HepG2 (cell line): ENCODE data around the gene SLBP. TPM values are rescaled to one million over a fixed set of nuclear protein-coding genes. Genes with fewer than 3 reads are reported as not detected.
A peak's percentile ranks its signal among the peaks of the same experiment; 100 is the strongest.

Experiments
- EZH2 ChIP-seq: conservative IDR thresholded peaks from 2 replicates; pipeline ENCODE4 v1.6.1; 2012; ENCODE audit warnings: mild to moderate bottlenecking, low read depth, low read length, moderate library complexity
- FOXJ3 ChIP-seq: sonication (generic); formaldehyde crosslinking; IDR thresholded peaks from 2 replicates; pipeline ENCODE4 v1.4.0; 2020; ENCODE audit warnings: missing genetic modification reagents, mild to moderate bottlenecking, borderline replicate concordance
- IRX3 ChIP-seq: sonication (generic); formaldehyde crosslinking; IDR thresholded peaks from 2 replicates; pipeline ENCODE4 v1.8.1; 2023; ENCODE audit warnings: mild to moderate bottlenecking, low read depth, missing genetic modification reagents, borderline replicate concordance
- KDM1A ChIP-seq: IDR thresholded peaks from 2 replicates; pipeline ENCODE4 v1.6.1; 2016; ENCODE audit warnings: missing compliant biosample characterization
- KDM4B ChIP-seq: sonication (generic); formaldehyde crosslinking; IDR thresholded peaks from 2 replicates; pipeline ENCODE4 v1.4.0; 2020; ENCODE audit warnings: missing genetic modification reagents
- NKX3-1 ChIP-seq: sonication (generic); formaldehyde crosslinking; IDR thresholded peaks from 2 replicates; pipeline ENCODE4 v1.5.0; 2020; ENCODE audit warnings: missing genetic modification reagents
- SIN3A ChIP-seq: IDR thresholded peaks from 2 replicates; pipeline ENCODE4 v1.6.1; 2011; ENCODE audit warnings: low read depth, mild to moderate bottlenecking, control low read depth, low read length, borderline replicate concordance
- SIN3B ChIP-seq: fragments of 150-350 bp; IDR thresholded peaks from 2 replicates; pipeline ENCODE4 v1.6.1; 2014; ENCODE audit warnings: low read length
- THYN1 ChIP-seq: sonication (generic); formaldehyde crosslinking; IDR thresholded peaks from 2 replicates; pipeline ENCODE4 v1.8.1; 2023; ENCODE audit warnings: low read depth, mild to moderate bottlenecking, moderate library complexity, missing genetic modification reagents, borderline replicate concordance
- ZBTB1 ChIP-seq: sonication (generic); formaldehyde crosslinking; IDR thresholded peaks from 2 replicates; pipeline ENCODE4 v1.4.0; 2020; ENCODE audit warnings: missing genetic modification reagents, borderline replicate concordance
- ZNF17 ChIP-seq: sonication (generic); formaldehyde crosslinking; IDR thresholded peaks from 2 replicates; pipeline ENCODE4 v1.5.0; 2020; ENCODE audit warnings: mild to moderate bottlenecking, missing genetic modification reagents
- ZNF205 ChIP-seq: IDR thresholded peaks from 2 replicates; pipeline ENCODE4 v1.6.1; 2018; ENCODE audit warnings: missing biosample characterization, missing genetic modification reagents
- ZNF263 ChIP-seq: sonication (generic); formaldehyde crosslinking; IDR thresholded peaks from 2 replicates; pipeline ENCODE4 v1.4.0; 2020; ENCODE audit warnings: missing genetic modification reagents
- ZNF317 ChIP-seq: sonication (generic); formaldehyde crosslinking; IDR thresholded peaks from 2 replicates; pipeline ENCODE4 v1.5.0; 2020; ENCODE audit warnings: mild to moderate bottlenecking, missing genetic modification reagents
- ZNF530 ChIP-seq: sonication (generic); formaldehyde crosslinking; IDR thresholded peaks from 2 replicates; pipeline ENCODE4 v1.5.0; 2020; ENCODE audit warnings: low read depth, mild to moderate bottlenecking, missing genetic modification reagents
- ZNF570 ChIP-seq: sonication (generic); formaldehyde crosslinking; IDR thresholded peaks from 2 replicates; pipeline ENCODE4 v1.4.0; 2020; ENCODE audit warnings: mild to moderate bottlenecking, missing genetic modification reagents, borderline replicate concordance
- ZNF780A ChIP-seq: sonication (generic); formaldehyde crosslinking; IDR thresholded peaks from 2 replicates; pipeline ENCODE4 v1.8.0; 2022; ENCODE audit warnings: mild to moderate bottlenecking, missing genetic modification reagents, moderate library complexity
- ZNF839 ChIP-seq: sonication (generic); formaldehyde crosslinking; IDR thresholded peaks from 2 replicates; pipeline ENCODE4 v1.4.0; 2020; ENCODE audit warnings: missing genetic modification reagents, mild to moderate bottlenecking, borderline replicate concordance
- polyA plus RNA-seq, 8 experiments: library from polyadenylated mRNA; depleted of rRNA in 3 of 8; stranded (reverse) in 7 of 8; unstranded in 1 of 8; fragments of >200 nt; fragmentation: Illumina TruSeq in 4 of 8; extraction: Trizol in 4 of 8; gene quantifications; 2 replicates each; pipeline versions ENCODE4 v1.2.1 to v1.2.3, GENCODE V29; 2011 to 2016; ENCODE audit warnings: low read depth in 4 of 8, missing spikeins in 1 of 8, mixed read lengths in 1 of 8; ENCODE audit not compliant: insufficient read depth in 1 of 8
- total RNA-seq, 5 experiments: library from RNA; depleted of rRNA; stranded (reverse); fragments of >200 nt; fragmentation: Illumina TruSeq; extraction: Trizol; gene quantifications; 2 replicates each; pipeline ENCODE4 v1.2.3, GENCODE V29; 2016; ENCODE audit warnings: low read depth in 1 of 5
- TF ChIP-seq, protein P1 (sequence below): sonication (generic); formaldehyde crosslinking; IDR thresholded peaks from 2 replicates; pipeline ENCODE4 v1.5.1; 2020; ENCODE audit warnings: mild to moderate bottlenecking, moderate library complexity, missing genetic modification reagents
- TF ChIP-seq, protein P2 (sequence below): sonication (generic); formaldehyde crosslinking; IDR thresholded peaks from 2 replicates; pipeline ENCODE4 v1.4.0; 2020; ENCODE audit warnings: missing genetic modification reagents, low read depth, mild to moderate bottlenecking, borderline replicate concordance
- TF ChIP-seq, protein P3 (sequence below): sonication (generic); formaldehyde crosslinking; IDR thresholded peaks from 2 replicates; pipeline ENCODE4 v1.4.0; 2020; ENCODE audit warnings: low read depth, mild to moderate bottlenecking, missing genetic modification reagents
- TF ChIP-seq, protein P4 (sequence below): IDR thresholded peaks from 2 replicates; pipeline ENCODE4 v1.6.1; 2016; ENCODE audit warnings: mild to moderate bottlenecking, missing biosample characterization, missing genetic modification reagents
- TF ChIP-seq, protein P5 (sequence below): sonication (generic); formaldehyde crosslinking; IDR thresholded peaks from 2 replicates; pipeline ENCODE4 v1.4.0; 2020; ENCODE audit warnings: mild to moderate bottlenecking, missing genetic modification reagents
- TF ChIP-seq, protein P6 (sequence below): sonication (generic); formaldehyde crosslinking; IDR thresholded peaks from 2 replicates; pipeline ENCODE4 v1.5.0; 2020; ENCODE audit warnings: missing genetic modification reagents

SLBP gene
- total and polyA plus RNA-seq, 2 of the 13 experiments (the other 11 are each of a cell fraction or from before 2014, with no cell fraction given) = 43.9 to 104 TPM

DNA sequence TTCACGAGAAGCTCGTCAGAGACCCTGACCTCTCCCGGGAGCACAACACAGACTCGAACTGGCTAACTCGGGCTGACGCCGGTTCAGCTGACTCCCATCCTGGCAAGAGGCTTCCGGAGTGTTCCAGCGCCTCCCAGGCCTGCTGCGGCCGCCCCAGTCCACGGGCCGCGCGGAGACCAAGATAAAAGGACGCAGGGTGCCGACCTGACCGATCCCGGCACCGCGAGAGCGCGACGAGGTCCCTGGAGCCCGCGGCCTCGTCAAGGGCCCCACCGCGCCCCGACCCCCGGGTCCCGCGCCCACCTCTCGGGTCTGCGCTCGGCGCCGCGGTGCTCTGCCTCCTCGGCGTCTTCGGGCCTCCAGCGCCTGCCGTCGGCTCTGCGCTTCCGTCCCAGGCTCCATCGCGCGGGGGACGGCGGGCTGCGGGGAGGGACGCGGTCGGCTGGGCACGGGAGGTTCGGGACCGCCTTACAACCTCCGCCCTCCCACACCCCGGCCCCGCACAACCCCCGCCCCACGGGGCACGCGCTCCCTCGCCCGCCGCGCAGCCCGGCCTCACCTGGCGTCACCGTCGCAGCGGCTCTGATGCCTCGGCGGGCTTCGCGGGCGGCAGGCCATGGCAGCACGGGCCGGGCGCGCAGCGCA, 426 bp downstream of the SLBP start (continued):
- TF ChIP-seq ZNF263 = peak; percentile 77
- TF ChIP-seq ZNF205 (CRISPR knock-in tag) = no peak
- peak; percentile 7; the same call in 1 of the 2 replicates for TF ChIP-seq ZNF780A
- TF ChIP-seq NKX3-1 = no peak
- TF ChIP-seq, protein P1, sequence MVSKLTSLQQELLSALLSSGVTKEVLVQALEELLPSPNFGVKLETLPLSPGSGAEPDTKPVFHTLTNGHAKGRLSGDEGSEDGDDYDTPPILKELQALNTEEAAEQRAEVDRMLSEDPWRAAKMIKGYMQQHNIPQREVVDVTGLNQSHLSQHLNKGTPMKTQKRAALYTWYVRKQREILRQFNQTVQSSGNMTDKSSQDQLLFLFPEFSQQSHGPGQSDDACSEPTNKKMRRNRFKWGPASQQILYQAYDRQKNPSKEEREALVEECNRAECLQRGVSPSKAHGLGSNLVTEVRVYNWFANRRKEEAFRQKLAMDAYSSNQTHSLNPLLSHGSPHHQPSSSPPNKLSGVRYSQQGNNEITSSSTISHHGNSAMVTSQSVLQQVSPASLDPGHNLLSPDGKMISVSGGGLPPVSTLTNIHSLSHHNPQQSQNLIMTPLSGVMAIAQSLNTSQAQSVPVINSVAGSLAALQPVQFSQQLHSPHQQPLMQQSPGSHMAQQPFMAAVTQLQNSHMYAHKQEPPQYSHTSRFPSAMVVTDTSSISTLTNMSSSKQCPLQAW = no peak
- TF ChIP-seq KDM1A (CRISPR knock-in tag) = no peak
- TF ChIP-seq KDM4B (CRISPR knock-in tag) = no peak
- TF ChIP-seq ZNF570 (CRISPR knock-in tag) = no peak
- TF ChIP-seq ZNF839 = no peak; the same call in 1 of the 2 replicates
- no peak for TF ChIP-seq FOXJ3
- TF ChIP-seq, protein P2, sequence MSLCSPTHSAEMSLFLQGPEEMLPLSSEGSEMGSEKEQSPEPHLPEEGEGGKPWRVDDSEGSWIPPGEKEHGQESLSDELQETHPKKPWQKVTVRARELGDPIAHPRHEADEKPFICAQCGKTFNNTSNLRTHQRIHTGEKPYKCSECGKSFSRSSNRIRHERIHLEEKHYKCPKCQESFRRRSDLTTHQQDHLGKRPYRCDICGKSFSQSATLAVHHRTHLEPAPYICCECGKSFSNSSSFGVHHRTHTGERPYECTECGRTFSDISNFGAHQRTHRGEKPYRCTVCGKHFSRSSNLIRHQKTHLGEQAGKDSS = no peak
- TF ChIP-seq EZH2 = no peak
- TF ChIP-seq ZBTB1 (CRISPR knock-in tag) = no peak
- TF ChIP-seq, protein P3, sequence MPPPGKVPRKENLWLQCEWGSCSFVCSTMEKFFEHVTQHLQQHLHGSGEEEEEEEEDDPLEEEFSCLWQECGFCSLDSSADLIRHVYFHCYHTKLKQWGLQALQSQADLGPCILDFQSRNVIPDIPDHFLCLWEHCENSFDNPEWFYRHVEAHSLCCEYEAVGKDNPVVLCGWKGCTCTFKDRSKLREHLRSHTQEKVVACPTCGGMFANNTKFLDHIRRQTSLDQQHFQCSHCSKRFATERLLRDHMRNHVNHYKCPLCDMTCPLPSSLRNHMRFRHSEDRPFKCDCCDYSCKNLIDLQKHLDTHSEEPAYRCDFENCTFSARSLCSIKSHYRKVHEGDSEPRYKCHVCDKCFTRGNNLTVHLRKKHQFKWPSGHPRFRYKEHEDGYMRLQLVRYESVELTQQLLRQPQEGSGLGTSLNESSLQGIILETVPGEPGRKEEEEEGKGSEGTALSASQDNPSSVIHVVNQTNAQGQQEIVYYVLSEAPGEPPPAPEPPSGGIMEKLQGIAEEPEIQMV = no peak
- TF ChIP-seq, protein P4, sequence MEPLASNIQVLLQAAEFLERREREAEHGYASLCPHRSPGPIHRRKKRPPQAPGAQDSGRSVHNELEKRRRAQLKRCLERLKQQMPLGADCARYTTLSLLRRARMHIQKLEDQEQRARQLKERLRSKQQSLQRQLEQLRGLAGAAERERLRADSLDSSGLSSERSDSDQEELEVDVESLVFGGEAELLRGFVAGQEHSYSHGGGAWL (CRISPR knock-in tag) = peak; percentile 59; the same call in 1 of the 2 replicates
- no peak for TF ChIP-seq ZNF17 (CRISPR knock-in tag)
- TF ChIP-seq, protein P5, sequence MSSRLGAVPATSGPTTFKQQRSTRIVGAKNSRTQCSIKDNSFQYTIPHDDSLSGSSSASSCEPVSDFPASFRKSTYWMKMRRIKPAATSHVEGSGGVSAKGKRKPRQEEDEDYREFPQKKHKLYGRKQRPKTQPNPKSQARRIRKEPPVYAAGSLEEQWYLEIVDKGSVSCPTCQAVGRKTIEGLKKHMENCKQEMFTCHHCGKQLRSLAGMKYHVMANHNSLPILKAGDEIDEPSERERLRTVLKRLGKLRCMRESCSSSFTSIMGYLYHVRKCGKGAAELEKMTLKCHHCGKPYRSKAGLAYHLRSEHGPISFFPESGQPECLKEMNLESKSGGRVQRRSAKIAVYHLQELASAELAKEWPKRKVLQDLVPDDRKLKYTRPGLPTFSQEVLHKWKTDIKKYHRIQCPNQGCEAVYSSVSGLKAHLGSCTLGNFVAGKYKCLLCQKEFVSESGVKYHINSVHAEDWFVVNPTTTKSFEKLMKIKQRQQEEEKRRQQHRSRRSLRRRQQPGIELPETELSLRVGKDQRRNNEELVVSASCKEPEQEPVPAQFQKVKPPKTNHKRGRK (CRISPR knock-in tag) = no peak
- TF ChIP-seq, protein P6, sequence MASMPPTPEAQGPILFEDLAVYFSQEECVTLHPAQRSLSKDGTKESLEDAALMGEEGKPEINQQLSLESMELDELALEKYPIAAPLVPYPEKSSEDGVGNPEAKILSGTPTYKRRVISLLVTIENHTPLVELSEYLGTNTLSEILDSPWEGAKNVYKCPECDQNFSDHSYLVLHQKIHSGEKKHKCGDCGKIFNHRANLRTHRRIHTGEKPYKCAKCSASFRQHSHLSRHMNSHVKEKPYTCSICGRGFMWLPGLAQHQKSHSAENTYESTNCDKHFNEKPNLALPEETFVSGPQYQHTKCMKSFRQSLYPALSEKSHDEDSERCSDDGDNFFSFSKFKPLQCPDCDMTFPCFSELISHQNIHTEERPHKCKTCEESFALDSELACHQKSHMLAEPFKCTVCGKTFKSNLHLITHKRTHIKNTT = no peak
- TF ChIP-seq SIN3A = no peak
- no peak for TF ChIP-seq SIN3B
- no peak for TF ChIP-seq IRX3 (CRISPR knock-in tag)
- no peak for TF ChIP-seq THYN1 (CRISPR knock-in tag)
- no peak for TF ChIP-seq ZNF317 (CRISPR knock-in tag)
- TF ChIP-seq ZNF530 (CRISPR knock-in tag) = no peak
